GM18858 (cell line): ENCODE results near the gene VPS11.
A peak's percentile ranks its signal among the peaks of the same experiment; 100 is the strongest.
"Not testable (repeated sequence)": the region's sequence is repeated elsewhere in the genome, so short reads cannot be mapped to it uniquely, and the experiment has no call there.

Experiments
- ATAC-seq: cut with Tn5 transposase; IDR thresholded peaks from one replicate; pipeline ENCODE4 v1.9.1; 2021; ENCODE audit not compliant: unreplicated experiment

The VPS11 gene

GRCh38 chr11:119067371-119068222 lies at the start of gene VPS11:
Gene VPS11, plus strand, starts transcription at chr11:119067818. Its CDS starts 6 bp downstream, at chr11:119067824.
- ATAC-seq: peak; percentile 66

- peak; percentile 68 for ATAC-seq
Measured at GRCh38 chr11:119018074-119018938, 49.3 kb upstream of the VPS11 start, which contains the start of the genes RPS25 and TRAPPC4. Gene RPS25, minus strand, starts transcription at chr11:119018343. Its CDS starts 59 bp downstream, at chr11:119018284. Gene TRAPPC4, plus strand, starts transcription at chr11:119018766. Its CDS starts 30 bp downstream, at chr11:119018796.

- ATAC-seq: no peak
Measured at GRCh38 chr11:119019996-119020395, 47.6 kb upstream of the VPS11 start.

- ATAC-seq: no peak
Measured at GRCh38 chr11:119021631-119022030, 46.0 kb upstream of the VPS11 start.

GRCh38 chr11:119023741-119024140 lies 43.9 kb upstream of the VPS11 start:
- ATAC-seq: no peak

- no peak for ATAC-seq
Measured at GRCh38 chr11:119024430-119025098, 43.1 kb upstream of the VPS11 start.

- ATAC-seq: no peak
Measured at GRCh38 chr11:119025099-119025473, 42.5 kb upstream of the VPS11 start.

GRCh38 chr11:119025541-119025940 lies 42.1 kb upstream of the VPS11 start:
- ATAC-seq: no peak

- no peak for ATAC-seq
Measured at GRCh38 chr11:119025978-119026766, 41.4 kb upstream of the VPS11 start.

- no peak for ATAC-seq
Measured at GRCh38 chr11:119026970-119027369, 40.6 kb upstream of the VPS11 start.

- no peak for ATAC-seq
Measured at GRCh38 chr11:119027561-119028345, 39.9 kb upstream of the VPS11 start.

GRCh38 chr11:119028346-119029068 lies 39.1 kb upstream of the VPS11 start:
- ATAC-seq: no peak

- no peak for ATAC-seq
Measured at GRCh38 chr11:119029069-119029339, 38.6 kb upstream of the VPS11 start.

GRCh38 chr11:119029340-119030028 lies 38.1 kb upstream of the VPS11 start:
- no peak for ATAC-seq

GRCh38 chr11:119030029-119030328 lies 37.6 kb upstream of the VPS11 start:
- no peak for ATAC-seq

GRCh38 chr11:119030329-119031047 lies 37.1 kb upstream of the VPS11 start, which contains the start of gene SLC37A4:
Gene SLC37A4, minus strand, starts transcription at chr11:119030877.
- ATAC-seq: peak; percentile 87

- no peak for ATAC-seq
Measured at GRCh38 chr11:119031912-119032280, 35.7 kb upstream of the VPS11 start.

GRCh38 chr11:119033421-119033820 lies 34.2 kb upstream of the VPS11 start:
- ATAC-seq: not testable (repeated sequence)
